HepG2 (cell line): ENCODE results near the gene TWNK. TPM values are rescaled to one million over a fixed set of nuclear protein-coding genes. Genes with fewer than 3 reads are reported as not detected.
A peak's percentile ranks its signal among the peaks of the same experiment; 100 is the strongest.

Experiments used
- BRCA1 ChIP-seq: sonication (generic); formaldehyde crosslinking; IDR thresholded peaks from 2 replicates; pipeline ENCODE4 v1.4.0; 2020; ENCODE audit warnings: missing genetic modification reagents
- JARID2 ChIP-seq: sonication (generic); formaldehyde crosslinking; IDR thresholded peaks from 2 replicates; pipeline ENCODE4 v1.8.1; 2023; ENCODE audit warnings: missing genetic modification reagents, inconsistent platforms; ENCODE audit not compliant: insufficient replicate concordance
- JUND ChIP-seq: sonication (generic); formaldehyde crosslinking; IDR thresholded peaks from 2 replicates; pipeline ENCODE4 v1.8.0; 2022; ENCODE audit warnings: mild to moderate bottlenecking, missing genetic modification reagents
- KDM5B ChIP-seq: sonication (generic); formaldehyde crosslinking; IDR thresholded peaks from 2 replicates; pipeline ENCODE4 v1.4.0; 2020; ENCODE audit warnings: missing genetic modification reagents, mild to moderate bottlenecking, borderline replicate concordance
- MEF2D ChIP-seq: sonication (generic); formaldehyde crosslinking; IDR thresholded peaks from 2 replicates; pipeline ENCODE4 v1.5.1; 2020; ENCODE audit warnings: mild to moderate bottlenecking, missing genetic modification reagents
- MIER2 ChIP-seq: IDR thresholded peaks from 2 replicates; pipeline ENCODE4 v1.6.1; 2016; ENCODE audit warnings: missing biosample characterization, missing genetic modification reagents
- NFATC3 ChIP-seq: sonication (generic); formaldehyde crosslinking; IDR thresholded peaks from 2 replicates; pipeline ENCODE4 v1.5.1; 2020; ENCODE audit warnings: mild to moderate bottlenecking, missing genetic modification reagents
- NFIB ChIP-seq: sonication (generic); formaldehyde crosslinking; IDR thresholded peaks from 2 replicates; pipeline ENCODE4 v1.9.0; 2021; ENCODE audit warnings: missing genetic modification reagents, mild to moderate bottlenecking, borderline replicate concordance
- NR2F1 ChIP-seq, 2 experiments: fragments of 450-650 bp in 1 of 2; formaldehyde crosslinking in 1 of 2; IDR thresholded peaks; 2 replicates each; pipeline versions ENCODE4 v1.5.0 to v1.6.1; 2016 to 2020; ENCODE audit warnings: mild to moderate bottlenecking in 1 of 2, missing compliant biosample characterization in 1 of 2, missing genetic modification reagents in 1 of 2, moderate library complexity in 1 of 2
- RFX3 ChIP-seq: IDR thresholded peaks from 2 replicates; pipeline ENCODE4 v1.6.1; 2016; ENCODE audit warnings: missing biosample characterization, missing genetic modification reagents
- SNAI1 ChIP-seq: sonication (generic); formaldehyde crosslinking; IDR thresholded peaks from 2 replicates; pipeline ENCODE4 v1.5.0; 2020; ENCODE audit warnings: mild to moderate bottlenecking, missing genetic modification reagents, borderline replicate concordance
- TAF15 ChIP-seq: fragments of 200-400 bp; formaldehyde crosslinking; IDR thresholded peaks from one replicate; pipeline ENCODE4 v1.6.1; 2018; ENCODE audit warnings: mild to moderate bottlenecking, low read depth, low read length; ENCODE audit not compliant: poor library complexity, severe bottlenecking
- XRCC5 ChIP-seq: fragments of 200-400 bp; formaldehyde crosslinking; optimal IDR thresholded peaks from 2 replicates; pipeline ENCODE3; 2017; ENCODE audit warnings: mild to moderate bottlenecking, low read length
- ZFP1 ChIP-seq: IDR thresholded peaks from 2 replicates; pipeline ENCODE4 v1.6.1; 2016
- ZFP41 ChIP-seq: sonication (generic); formaldehyde crosslinking; IDR thresholded peaks from 2 replicates; pipeline ENCODE4 v1.4.0; 2020; ENCODE audit warnings: mild to moderate bottlenecking, missing genetic modification reagents, borderline replicate concordance
- ZFP90 ChIP-seq: sonication (generic); formaldehyde crosslinking; IDR thresholded peaks from 2 replicates; pipeline ENCODE4 v1.8.0; 2022; ENCODE audit warnings: missing genetic modification reagents, mild to moderate bottlenecking, inconsistent platforms, borderline replicate concordance
- ZNF292 ChIP-seq: sonication (generic); formaldehyde crosslinking; IDR thresholded peaks from 2 replicates; pipeline ENCODE4 v1.8.1; 2022; ENCODE audit warnings: mild to moderate bottlenecking, low read depth, missing genetic modification reagents, borderline replicate concordance
- ZNF331 ChIP-seq: sonication (generic); formaldehyde crosslinking; IDR thresholded peaks from 2 replicates; pipeline ENCODE4 v1.4.0; 2020; ENCODE audit warnings: missing genetic modification reagents
- ZNF547 ChIP-seq: sonication (generic); formaldehyde crosslinking; IDR thresholded peaks from 2 replicates; pipeline ENCODE4 v1.5.1; 2020; ENCODE audit warnings: mild to moderate bottlenecking, missing genetic modification reagents
- ZNF558 ChIP-seq: sonication (generic); formaldehyde crosslinking; IDR thresholded peaks from 2 replicates; pipeline ENCODE4 v1.9.0; 2022; ENCODE audit warnings: mild to moderate bottlenecking, missing genetic modification reagents, borderline replicate concordance
- ZNF564 ChIP-seq: sonication (generic); formaldehyde crosslinking; IDR thresholded peaks from 2 replicates; pipeline ENCODE4 v1.8.1; 2023; ENCODE audit warnings: mild to moderate bottlenecking, missing genetic modification reagents
- ZNF629 ChIP-seq: sonication (generic); formaldehyde crosslinking; conservative IDR thresholded peaks from 2 replicates; pipeline ENCODE4 v1.5.0; 2020; ENCODE audit warnings: missing genetic modification reagents
- ZNF780A ChIP-seq: sonication (generic); formaldehyde crosslinking; IDR thresholded peaks from 2 replicates; pipeline ENCODE4 v1.8.0; 2022; ENCODE audit warnings: mild to moderate bottlenecking, missing genetic modification reagents, moderate library complexity
- polyA plus RNA-seq, 8 experiments: library from polyadenylated mRNA; depleted of rRNA in 3 of 8; stranded (reverse) in 7 of 8; unstranded in 1 of 8; fragments of >200 nt; fragmentation: Illumina TruSeq in 4 of 8; extraction: Trizol in 4 of 8; gene quantifications; 2 replicates each; pipeline versions ENCODE4 v1.2.1 to v1.2.3, GENCODE V29; 2011 to 2016; ENCODE audit warnings: low read depth in 4 of 8, missing spikeins in 1 of 8, mixed read lengths in 1 of 8; ENCODE audit not compliant: insufficient read depth in 1 of 8
- total RNA-seq, 5 experiments: library from RNA; depleted of rRNA; stranded (reverse); fragments of >200 nt; fragmentation: Illumina TruSeq; extraction: Trizol; gene quantifications; 2 replicates each; pipeline ENCODE4 v1.2.3, GENCODE V29; 2016; ENCODE audit warnings: low read depth in 1 of 5
- TF ChIP-seq, protein P1 (sequence below): sonication (generic); formaldehyde crosslinking; IDR thresholded peaks from 2 replicates; pipeline ENCODE4 v1.9.0; 2021; ENCODE audit warnings: missing genetic modification reagents, borderline replicate concordance
- TF ChIP-seq, protein P2 (sequence below): IDR thresholded peaks from 2 replicates; pipeline ENCODE4 v1.6.1; 2016; ENCODE audit warnings: missing genetic modification reagents, missing compliant biosample characterization
- TF ChIP-seq, protein P3 (sequence below): IDR thresholded peaks from 2 replicates; pipeline ENCODE4 v1.6.1; 2016; ENCODE audit warnings: mild to moderate bottlenecking

Gene TWNK
- total and polyA plus RNA-seq, 2 of the 13 experiments (the other 11 are each of a cell fraction or from before 2014, with no cell fraction given): 10.7 to 16.5 TPM

DNA sequence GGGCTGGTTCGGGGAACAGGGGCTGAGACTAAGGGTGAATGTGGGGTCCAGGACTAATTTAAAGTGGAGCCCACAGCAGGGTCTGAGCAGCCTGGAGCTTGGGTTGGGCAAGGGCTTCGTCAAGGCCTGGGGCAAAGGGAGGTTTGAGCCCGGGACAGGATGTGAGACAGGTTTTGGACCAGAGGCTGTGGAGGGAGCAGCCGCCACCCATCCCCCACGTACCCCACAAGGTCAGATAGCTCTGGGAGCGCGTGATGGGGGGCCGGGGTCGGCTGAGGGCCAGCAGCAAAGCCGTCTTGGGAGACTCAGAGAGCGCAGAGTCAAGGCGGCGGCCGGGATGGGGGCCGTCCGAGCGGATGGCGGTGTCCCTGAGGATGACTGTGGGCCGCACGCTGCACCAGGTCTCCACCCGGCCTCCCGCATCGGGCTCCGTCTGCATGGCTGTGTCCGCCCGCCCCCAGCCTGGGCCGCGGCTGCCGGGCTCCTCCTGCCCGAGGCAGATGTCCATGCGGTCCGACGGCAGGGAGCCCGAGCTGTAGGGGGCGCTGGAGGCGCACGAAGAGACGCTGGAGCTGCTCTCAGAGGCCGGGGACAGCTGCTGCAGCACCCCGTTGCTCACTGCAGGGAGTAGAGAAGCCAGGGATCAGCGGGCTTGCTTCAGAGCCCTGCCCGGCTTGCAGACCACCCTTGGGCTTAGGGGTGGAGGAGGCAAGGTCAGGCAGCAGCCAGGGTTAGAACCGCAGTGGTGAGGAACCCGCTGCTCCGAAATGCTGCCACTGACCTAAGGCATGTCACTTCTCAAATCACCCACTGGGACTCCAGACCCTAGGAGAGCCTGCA, 31.5 kb downstream of the TWNK start (continued):
- TF ChIP-seq, protein P1, sequence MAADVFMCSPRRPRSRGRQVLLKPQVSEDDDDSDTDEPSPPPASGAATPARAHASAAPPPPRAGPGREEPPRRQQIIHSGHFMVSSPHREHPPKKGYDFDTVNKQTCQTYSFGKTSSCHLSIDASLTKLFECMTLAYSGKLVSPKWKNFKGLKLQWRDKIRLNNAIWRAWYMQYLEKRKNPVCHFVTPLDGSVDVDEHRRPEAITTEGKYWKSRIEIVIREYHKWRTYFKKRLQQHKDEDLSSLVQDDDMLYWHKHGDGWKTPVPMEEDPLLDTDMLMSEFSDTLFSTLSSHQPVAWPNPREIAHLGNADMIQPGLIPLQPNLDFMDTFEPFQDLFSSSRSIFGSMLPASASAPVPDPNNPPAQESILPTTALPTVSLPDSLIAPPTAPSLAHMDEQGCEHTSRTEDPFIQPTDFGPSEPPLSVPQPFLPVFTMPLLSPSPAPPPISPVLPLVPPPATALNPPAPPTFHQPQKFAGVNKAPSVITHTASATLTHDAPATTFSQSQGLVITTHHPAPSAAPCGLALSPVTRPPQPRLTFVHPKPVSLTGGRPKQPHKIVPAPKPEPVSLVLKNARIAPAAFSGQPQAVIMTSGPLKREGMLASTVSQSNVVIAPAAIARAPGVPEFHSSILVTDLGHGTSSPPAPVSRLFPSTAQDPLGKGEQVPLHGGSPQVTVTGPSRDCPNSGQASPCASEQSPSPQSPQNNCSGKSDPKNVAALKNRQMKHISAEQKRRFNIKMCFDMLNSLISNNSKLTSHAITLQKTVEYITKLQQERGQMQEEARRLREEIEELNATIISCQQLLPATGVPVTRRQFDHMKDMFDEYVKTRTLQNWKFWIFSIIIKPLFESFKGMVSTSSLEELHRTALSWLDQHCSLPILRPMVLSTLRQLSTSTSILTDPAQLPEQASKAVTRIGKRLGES (CRISPR knock-in tag): no peak
- TF ChIP-seq ZNF331 (CRISPR knock-in tag): peak; percentile 57; the same call in 1 of the 2 replicates
- TF ChIP-seq RFX3 (CRISPR knock-in tag): no peak
- TF ChIP-seq BRCA1 (CRISPR knock-in tag): no peak
- TF ChIP-seq ZNF558: peak; percentile 90
- no peak for TF ChIP-seq JARID2
- TF ChIP-seq NFATC3: no peak
- peak; percentile 78; the same call in 1 of the 2 replicates for TF ChIP-seq ZFP1 (CRISPR knock-in tag)
- TF ChIP-seq ZNF547 (CRISPR knock-in tag): 0 out of 2 replicates have a peak, but pooled peaks have one; percentile 21
- TF ChIP-seq NR2F1 (CRISPR knock-in tag; IDR thresholded peaks at IDR 0.05): 0 out of 4 replicates have a peak, but pooled peaks of 1 of the 2 experiments have one; percentile 10
- TF ChIP-seq TAF15: peak; percentile 50
- TF ChIP-seq ZNF629 (CRISPR knock-in tag): no peak
- TF ChIP-seq NFIB (CRISPR knock-in tag): no peak
- peak; percentile 94 for TF ChIP-seq ZNF292
- TF ChIP-seq SNAI1 (CRISPR knock-in tag): no peak
- peak; percentile 79 for TF ChIP-seq XRCC5
- TF ChIP-seq ZFP41 (CRISPR knock-in tag): 0 out of 2 replicates have a peak, but pooled peaks have one; percentile 93
- TF ChIP-seq ZNF564 (CRISPR knock-in tag): no peak
- no peak for TF ChIP-seq MEF2D (CRISPR knock-in tag)
- TF ChIP-seq, protein P2, sequence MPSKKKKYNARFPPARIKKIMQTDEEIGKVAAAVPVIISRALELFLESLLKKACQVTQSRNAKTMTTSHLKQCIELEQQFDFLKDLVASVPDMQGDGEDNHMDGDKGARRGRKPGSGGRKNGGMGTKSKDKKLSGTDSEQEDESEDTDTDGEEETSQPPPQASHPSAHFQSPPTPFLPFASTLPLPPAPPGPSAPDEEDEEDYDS (CRISPR knock-in tag): peak; percentile 51; the same call in 1 of the 2 replicates
- TF ChIP-seq MIER2 (CRISPR knock-in tag): no peak
- peak; percentile 84 for TF ChIP-seq KDM5B
- TF ChIP-seq ZFP90 (CRISPR knock-in tag): no peak
- TF ChIP-seq JUND (CRISPR knock-in tag): no peak
- TF ChIP-seq ZNF780A (CRISPR knock-in tag): no peak
- TF ChIP-seq, protein P3, sequence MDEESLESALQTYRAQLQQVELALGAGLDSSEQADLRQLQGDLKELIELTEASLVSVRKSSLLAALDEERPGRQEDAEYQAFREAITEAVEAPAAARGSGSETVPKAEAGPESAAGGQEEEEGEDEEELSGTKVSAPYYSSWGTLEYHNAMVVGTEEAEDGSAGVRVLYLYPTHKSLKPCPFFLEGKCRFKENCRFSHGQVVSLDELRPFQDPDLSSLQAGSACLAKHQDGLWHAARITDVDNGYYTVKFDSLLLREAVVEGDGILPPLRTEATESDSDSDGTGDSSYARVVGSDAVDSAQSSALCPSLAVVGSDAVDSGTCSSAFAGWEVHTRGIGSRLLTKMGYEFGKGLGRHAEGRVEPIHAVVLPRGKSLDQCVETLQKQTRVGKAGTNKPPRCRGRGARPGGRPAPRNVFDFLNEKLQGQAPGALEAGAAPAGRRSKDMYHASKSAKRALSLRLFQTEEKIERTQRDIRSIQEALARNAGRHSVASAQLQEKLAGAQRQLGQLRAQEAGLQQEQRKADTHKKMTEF (CRISPR knock-in tag): no peak
